Activated naive CD8-positive, alpha-beta T cell treated with anti-CD3 and anti-CD28 coated beads, Interleukin-2, amount 50 U/mL, for 24 hours (primary cell): ENCODE results near the gene HOXA6.

Source experiments
- ATAC-seq: fragments of 150-1000 bp; cut with Tn5 transposase; one replicate; pipeline ENCODE4 v1.10.0; 2021
- DNase-seq: peaks from one replicate; pipeline ENCODE4 v3.0.0; 2021
- H3K27ac Mint-ChIP-seq: one replicate; pipeline ENCODE4 v1.8.0; 2021; ENCODE audit warnings: mild to moderate bottlenecking, mixed read lengths
- H3K27me3 Mint-ChIP-seq: one replicate; pipeline ENCODE4 v1.8.0; 2021; ENCODE audit warnings: mixed read lengths
- H3K36me3 Mint-ChIP-seq: one replicate; pipeline ENCODE4 v1.8.0; 2021; ENCODE audit warnings: low read depth, mixed read lengths
- H3K4me1 Mint-ChIP-seq: one replicate; pipeline ENCODE4 v1.8.0; 2021; ENCODE audit warnings: mixed read lengths
- H3K4me3 Mint-ChIP-seq: one replicate; pipeline ENCODE4 v1.8.0; 2021; ENCODE audit warnings: mild to moderate bottlenecking, moderate library complexity, mixed read lengths
- H3K9me3 Mint-ChIP-seq: one replicate; pipeline ENCODE4 v1.8.0; 2021; ENCODE audit warnings: mixed read lengths

Gene HOXA6

GRCh38 chr7:27171637-27172314, 24.2 kb upstream of the HOXA6 start:
- no peak for DNase-seq
- peaks cover 18% of the 10 kb centered on the region for H3K4me1 Mint-ChIP-seq
- H3K27ac Mint-ChIP-seq = peak overlapping the region; percentile 23
- no peaks in the 10 kb centered on the region for H3K9me3 Mint-ChIP-seq
- ATAC-seq = no peak
- peaks cover 77% of the 10 kb centered on the region for H3K27me3 Mint-ChIP-seq
- H3K36me3 Mint-ChIP-seq = no peaks in the 10 kb centered on the region
- peak overlapping the region; percentile 36 for H3K4me3 Mint-ChIP-seq

DNA sequence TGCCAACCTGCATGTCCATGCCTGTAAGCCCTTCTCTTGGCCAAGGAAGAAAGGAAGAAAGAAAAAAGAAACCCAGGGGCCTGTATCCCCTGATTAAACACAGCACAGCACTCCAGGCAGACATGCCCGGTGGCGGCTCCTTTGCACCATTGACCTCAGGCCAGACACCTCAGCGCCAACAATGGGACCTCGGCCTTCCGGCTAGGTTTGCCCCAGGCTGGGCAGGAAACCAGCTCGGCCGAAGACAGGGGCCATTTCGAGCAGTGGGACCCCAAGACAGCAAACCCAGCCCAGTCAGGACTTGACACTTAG, 23.7 kb upstream of the HOXA6 start:
- Mint-ChIP-seq H3K36me3 (no peaks in the 10 kb centered on the region), H3K27ac (peak overlapping the region; percentile 23), H3K9me3 (no peaks in the 10 kb centered on the region), H3K4me3 (peak overlapping the region; percentile 15), H3K4me1 (peaks cover 18% of the 10 kb centered on the region), H3K27me3 (peaks cover 78% of the 10 kb centered on the region)
- ATAC-seq (no peak), DNase-seq (no peak)

DNA sequence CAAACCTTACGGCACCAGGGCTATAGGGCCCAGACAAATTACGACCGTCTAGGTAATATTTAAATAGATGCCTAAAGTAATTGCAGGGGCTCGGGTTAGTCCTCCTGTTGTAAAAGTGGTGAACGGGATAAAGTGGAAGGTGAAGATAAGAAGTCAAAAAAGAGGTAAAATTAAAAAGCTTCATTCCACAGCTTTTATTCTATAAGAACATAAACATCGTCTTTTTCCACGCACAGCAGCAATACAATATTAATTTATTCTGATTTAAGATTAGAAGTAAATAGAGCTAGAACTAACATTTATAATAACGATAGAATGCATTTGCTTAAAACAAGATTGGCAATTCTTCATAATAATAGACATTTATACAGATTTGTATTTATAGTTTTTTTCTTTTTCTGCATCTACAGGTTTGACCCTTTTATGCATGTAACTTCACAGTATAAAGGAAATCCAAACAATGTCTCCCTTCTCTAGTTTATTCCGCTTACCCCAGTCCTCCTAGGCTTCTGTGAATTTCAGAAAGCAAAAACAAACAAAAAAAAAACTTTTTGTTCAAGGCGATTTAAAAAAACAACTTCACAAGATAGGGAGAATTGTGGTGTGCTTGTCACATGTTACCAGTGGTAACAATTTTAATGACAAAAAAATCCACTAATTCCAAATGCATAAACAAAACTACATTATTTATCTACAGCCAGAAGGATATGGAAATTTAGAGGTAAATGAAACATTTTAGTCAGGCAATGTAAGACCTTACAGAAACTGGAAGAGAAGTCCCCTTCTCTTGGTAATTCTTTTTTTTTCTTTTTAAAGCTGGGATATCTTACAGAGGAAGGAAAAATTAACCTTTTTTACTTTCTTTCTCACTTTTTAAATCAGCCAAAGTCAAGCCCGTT, 23.1 kb upstream of the HOXA6 start:
- Mint-ChIP-seq H3K4me3 (peak overlapping the region; percentile 14), H3K9me3 (no peaks in the 10 kb centered on the region), H3K27ac (no peak overlapping the region), H3K27me3 (peaks cover 76% of the 10 kb centered on the region), H3K4me1 (peaks cover 22% of the 10 kb centered on the region), H3K36me3 (no peaks in the 10 kb centered on the region)
- DNase-seq (no peak), ATAC-seq (no peak)

- Mint-ChIP-seq H3K9me3 (no peaks in the 10 kb centered on the region), H3K4me1 (peaks cover 24% of the 10 kb centered on the region), H3K27ac (no peak overlapping the region), H3K4me3 (peak overlapping the region; percentile 14), H3K27me3 (peaks cover 74% of the 10 kb centered on the region), H3K36me3 (no peaks in the 10 kb centered on the region)
- no peak for ATAC-seq
- DNase-seq = no peak
Observed at GRCh38 chr7:27169658-27170425, 22.3 kb upstream of the HOXA6 start.

DNA sequence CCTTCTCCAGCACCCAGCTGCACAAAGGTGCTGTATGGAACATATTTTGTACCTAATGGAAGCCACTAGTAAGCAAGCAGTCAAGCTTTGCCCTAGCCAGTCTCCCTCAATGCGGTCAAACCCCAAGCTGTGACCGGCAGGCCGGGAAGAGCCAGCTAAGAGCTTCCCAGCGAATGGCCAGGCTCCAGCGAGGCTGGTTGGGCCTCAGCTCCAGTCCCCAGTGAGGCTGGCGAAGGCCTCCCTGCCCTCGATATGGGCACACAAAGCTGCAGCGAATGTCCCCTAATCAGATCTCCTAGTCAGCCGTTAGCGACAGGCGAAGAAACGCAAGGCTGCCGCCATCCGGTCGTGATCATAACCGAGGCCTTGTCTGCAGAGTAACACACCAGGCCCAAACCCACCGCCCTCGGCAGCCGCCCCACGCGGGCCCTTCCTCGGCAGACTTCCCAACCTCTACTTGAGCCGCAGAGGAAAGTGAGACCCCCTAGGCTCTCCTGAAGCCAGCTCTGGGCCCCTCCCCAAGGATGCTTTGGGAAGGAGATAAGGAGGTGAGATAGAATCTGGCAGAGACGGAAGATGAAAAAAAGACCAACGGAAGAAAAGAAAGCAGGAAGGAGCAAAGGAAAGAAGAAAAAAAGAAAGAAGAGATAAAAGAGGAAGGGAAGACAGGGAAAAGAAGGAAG, 20.8 kb upstream of the HOXA6 start:
- no peaks in the 10 kb centered on the region for H3K36me3 Mint-ChIP-seq
- peak overlapping the region; percentile 1 for H3K27ac Mint-ChIP-seq
- peaks cover 81% of the 10 kb centered on the region for H3K27me3 Mint-ChIP-seq
- H3K4me3 Mint-ChIP-seq = peak overlapping the region; percentile 15
- H3K9me3 Mint-ChIP-seq = no peaks in the 10 kb centered on the region
- H3K4me1 Mint-ChIP-seq = peaks cover 24% of the 10 kb centered on the region
- no peak for DNase-seq
- no peak for ATAC-seq

GRCh38 chr7:27167916-27168264, 20.3 kb upstream of the HOXA6 start:
- Mint-ChIP-seq H3K4me1 (peaks cover 24% of the 10 kb centered on the region), H3K27ac (no peak overlapping the region), H3K36me3 (no peaks in the 10 kb centered on the region), H3K9me3 (no peaks in the 10 kb centered on the region), H3K27me3 (peaks cover 82% of the 10 kb centered on the region), H3K4me3 (no peak overlapping the region)
- ATAC-seq (no peak), DNase-seq (no peak)

DNA sequence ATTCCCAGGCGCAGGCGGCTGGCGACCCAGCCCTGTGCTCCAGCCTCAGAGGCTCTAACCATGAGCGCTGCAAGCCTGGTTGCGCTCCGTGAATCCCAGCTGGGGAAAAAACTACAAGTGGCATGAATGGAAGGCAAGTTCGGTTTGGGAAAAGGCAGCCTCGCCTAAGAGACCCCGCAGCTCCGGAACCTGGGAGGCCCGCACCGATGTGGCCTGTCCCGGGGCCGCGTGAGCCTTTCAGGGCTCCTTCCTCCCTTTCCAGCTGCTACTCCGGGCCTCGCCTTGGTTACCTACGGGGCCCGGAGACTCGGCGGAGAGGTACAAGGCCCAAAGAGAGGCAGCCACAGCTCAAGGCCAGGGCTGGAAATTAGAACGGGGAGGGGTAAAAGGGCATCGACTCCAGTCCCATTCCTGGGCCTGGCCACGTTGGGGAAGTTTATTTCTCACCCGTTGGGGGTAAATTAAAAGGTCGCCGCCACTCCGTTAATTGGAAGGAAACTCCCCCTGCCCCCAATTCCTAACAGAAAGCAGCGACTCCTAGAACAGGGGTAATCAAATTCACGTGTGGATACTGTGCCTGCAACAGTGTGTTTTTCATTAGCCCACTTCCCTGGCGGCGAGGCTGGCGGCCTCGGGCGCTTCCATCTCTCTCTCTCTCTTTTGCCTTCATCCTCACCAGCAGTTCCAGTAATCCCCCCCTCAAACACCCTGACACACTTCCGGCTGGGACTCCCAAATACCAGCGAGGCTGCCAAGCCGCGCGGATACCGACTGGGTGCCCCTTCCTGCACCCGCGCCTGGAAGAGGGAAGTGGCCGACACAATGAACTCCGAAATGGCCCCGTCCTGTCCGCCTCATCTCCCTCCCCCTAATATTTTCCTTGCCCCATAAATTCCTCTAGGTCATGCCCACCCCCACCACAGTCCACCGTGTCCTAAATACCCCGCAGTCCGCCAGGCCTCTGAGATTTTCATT, 19.2 kb upstream of the HOXA6 start:
- no peak for ATAC-seq
- Mint-ChIP-seq H3K4me3 (peak overlapping the region; percentile 24), H3K9me3 (no peaks in the 10 kb centered on the region), H3K27me3 (peaks cover 85% of the 10 kb centered on the region), H3K4me1 (peaks cover 18% of the 10 kb centered on the region), H3K36me3 (no peaks in the 10 kb centered on the region), H3K27ac (peak overlapping the region; percentile 54)
- DNase-seq = no peak

DNA sequence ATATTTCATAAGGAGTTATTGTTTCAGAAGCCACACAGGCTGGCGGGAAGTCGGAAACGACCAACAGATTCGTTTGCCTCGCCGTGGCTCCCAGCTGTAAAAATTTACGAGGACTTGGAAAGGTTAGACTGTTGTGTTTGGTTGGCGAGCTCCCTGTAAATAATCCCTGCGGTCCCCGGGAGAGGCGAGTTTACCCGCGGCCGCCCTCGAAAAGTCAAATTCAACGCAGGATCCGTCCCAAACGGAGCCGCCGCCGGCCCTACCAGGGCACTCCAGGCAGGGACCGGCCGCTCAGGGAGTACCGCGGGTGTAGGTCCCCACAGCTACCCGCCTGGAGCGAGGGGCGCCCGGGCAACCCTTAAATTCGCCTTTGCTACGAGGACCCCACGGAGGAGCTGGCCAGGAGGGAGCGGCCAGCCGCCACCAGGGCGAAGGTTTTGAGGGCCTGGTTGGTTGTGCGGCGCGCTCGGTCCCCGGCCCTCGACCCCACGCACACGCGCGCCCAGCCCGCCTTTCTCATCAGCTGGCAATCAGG, 18.5 kb upstream of the HOXA6 start:
- ATAC-seq (no peak), DNase-seq (no peak)
- H3K27me3 Mint-ChIP-seq = peaks cover 81% of the 10 kb centered on the region
- no peaks in the 10 kb centered on the region for H3K9me3 Mint-ChIP-seq
- H3K4me1 Mint-ChIP-seq = peaks cover 20% of the 10 kb centered on the region
- H3K4me3 Mint-ChIP-seq = peak overlapping the region; percentile 56
- peak overlapping the region; percentile 68 for H3K27ac Mint-ChIP-seq
- no peaks in the 10 kb centered on the region for H3K36me3 Mint-ChIP-seq

DNA sequence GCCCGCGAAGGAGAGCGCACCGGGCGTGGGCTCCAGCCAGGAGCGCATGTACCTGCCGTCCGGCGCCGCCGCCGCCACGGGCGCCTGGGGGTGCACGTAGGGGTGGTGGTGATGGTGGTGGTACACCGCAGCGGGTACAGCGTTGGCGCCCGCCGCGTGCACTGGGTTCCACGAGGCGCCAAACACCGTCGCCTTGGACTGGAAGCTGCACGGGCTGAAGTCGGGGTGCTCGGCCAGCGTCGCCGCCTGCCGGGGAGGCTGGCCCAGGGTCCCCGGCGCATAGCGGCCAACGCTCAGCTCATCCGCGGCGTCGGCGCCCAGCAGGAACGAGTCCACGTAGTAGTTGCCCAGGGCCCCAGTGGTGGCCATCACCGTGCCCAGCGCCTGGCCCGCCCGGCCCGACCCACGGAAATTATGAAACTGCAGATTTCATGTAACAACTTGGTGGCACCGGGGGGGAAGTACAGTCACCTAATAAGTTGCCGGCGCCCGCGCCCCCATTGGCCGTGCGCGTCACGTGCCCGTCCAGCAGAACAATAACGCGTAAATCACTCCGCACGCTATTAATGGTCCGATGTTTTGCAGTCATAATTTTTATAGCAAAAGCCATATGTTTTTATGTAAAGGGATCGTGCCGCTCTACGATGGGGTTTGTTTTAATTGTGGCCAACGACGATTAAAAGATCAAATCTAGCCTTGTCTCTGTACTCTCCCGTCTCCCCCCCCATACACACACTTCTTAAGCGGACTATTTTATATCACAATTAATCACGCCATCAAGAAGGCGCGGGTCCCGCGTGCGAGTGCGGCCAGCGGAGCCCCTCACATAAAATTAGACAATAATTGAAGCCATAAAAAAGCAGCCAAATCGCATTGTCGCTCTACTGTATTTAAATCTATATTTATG, 17.8 kb upstream of the HOXA6 start, which contains the start of gene HOXA9:
TSS of gene HOXA9 (minus strand) at position 449 of the 907 bp plus-strand sequence. CDS start at position 369, 80 bp downstream.
- Mint-ChIP-seq H3K4me1 (peaks cover 22% of the 10 kb centered on the region), H3K9me3 (no peaks in the 10 kb centered on the region), H3K27me3 (peaks cover 77% of the 10 kb centered on the region), H3K4me3 (peak within 1 kb of the TSS; percentile 56), H3K36me3 (no peaks in the 10 kb centered on the region), H3K27ac (peak within 1 kb of the TSS; percentile 68)
- no peak for ATAC-seq
- no peak for DNase-seq

DNA sequence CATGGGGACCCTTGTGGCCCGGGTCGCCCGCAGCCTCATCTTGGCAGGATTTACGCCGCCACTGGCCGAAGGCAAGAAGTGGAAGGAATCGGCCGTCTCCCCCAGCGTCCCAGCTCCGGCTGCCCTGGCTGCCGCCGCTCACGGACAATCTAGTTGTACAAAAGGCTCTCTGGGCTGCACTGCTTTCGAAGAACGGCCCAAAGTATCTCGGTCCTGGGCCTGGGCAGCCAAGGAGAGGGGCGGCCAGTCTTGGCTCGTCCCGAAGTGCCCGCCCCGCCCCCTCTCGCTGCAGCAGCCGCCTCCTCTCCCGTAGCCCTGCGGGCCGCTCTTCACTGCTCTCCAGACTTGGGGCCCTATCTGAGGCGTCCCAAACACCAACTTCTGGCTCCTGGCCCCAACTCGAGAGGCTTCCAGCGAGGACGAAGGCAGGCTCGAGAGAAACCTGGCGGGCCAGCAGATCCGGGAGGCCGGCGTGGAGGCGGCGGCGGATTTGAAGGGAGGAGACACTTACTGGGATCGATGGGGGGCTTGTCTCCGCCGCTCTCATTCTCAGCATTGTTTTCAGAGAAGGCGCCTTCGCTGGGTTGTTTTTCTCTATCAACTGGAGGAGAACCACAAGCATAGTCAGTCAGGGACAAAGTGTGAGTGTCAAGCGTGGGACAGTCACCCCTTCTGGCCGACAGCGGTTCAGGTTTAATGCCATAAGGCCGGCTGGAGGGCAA, 17.0 kb upstream of the HOXA6 start:
- Mint-ChIP-seq H3K9me3 (no peaks in the 10 kb centered on the region), H3K27me3 (peaks cover 80% of the 10 kb centered on the region), H3K27ac (peak overlapping the region; percentile 14), H3K4me3 (peak overlapping the region; percentile 26), H3K36me3 (no peaks in the 10 kb centered on the region), H3K4me1 (peaks cover 25% of the 10 kb centered on the region)
- ATAC-seq (no peak), DNase-seq (no peak)

GRCh38 chr7:27164045-27164366, 16.4 kb upstream of the HOXA6 start:
- no peak for DNase-seq
- Mint-ChIP-seq H3K4me1 (peaks cover 25% of the 10 kb centered on the region), H3K27me3 (peaks cover 84% of the 10 kb centered on the region), H3K36me3 (no peaks in the 10 kb centered on the region), H3K27ac (no peak overlapping the region), H3K9me3 (no peaks in the 10 kb centered on the region), H3K4me3 (no peak overlapping the region)
- ATAC-seq = no peak
